ENCODE measurements around the gene FLT4.

Gene FLT4

GRCh38 chr5:180589771-180590542 is 59.4 kb downstream of the FLT4 start:
- DNase-seq (ENCODE audit: extremely low read depth, insufficient read length): no peak
- no peak for TF ChIP-seq CTCF (IDR thresholded peaks at IDR 0.05; ENCODE audit: insufficient read depth, low read length, poor library complexity, severe bottlenecking)
- Histone ChIP-seq H3K4me3 (replicated peaks; ENCODE audit: low read depth, low read length) (peak overlapping the region; percentile 24), H3K27me3 (replicated peaks; ENCODE audit: control insufficient read depth, insufficient read depth, low read length) (no peaks in the 10 kb centered on the region), H3K36me3 (ENCODE audit: control insufficient read depth, insufficient read depth, low read length) (no peaks in the 10 kb centered on the region)

GRCh38 chr5:180586870-180587269 is 62.5 kb downstream of the FLT4 start:
- no peaks in the 10 kb centered on the region for H3K27me3 ChIP-seq (replicated peaks; ENCODE audit: control insufficient read depth, insufficient read depth, low read length)
- DNase-seq (ENCODE audit: extremely low read depth, insufficient read length): no peak

GRCh38 chr5:180586204-180586603 is 63.2 kb downstream of the FLT4 start:
- TF ChIP-seq CTCF (IDR thresholded peaks at IDR 0.05; ENCODE audit: insufficient read depth, low read length, poor library complexity, severe bottlenecking): no peak
- no peaks in the 10 kb centered on the region for H3K36me3 ChIP-seq (ENCODE audit: control insufficient read depth, insufficient read depth, low read length)
- no peak overlapping the region for H3K4me3 ChIP-seq (replicated peaks; ENCODE audit: low read depth, low read length)
- DNase-seq (ENCODE audit: extremely low read depth, insufficient read length): no peak
- H3K27me3 ChIP-seq (replicated peaks; ENCODE audit: control insufficient read depth, insufficient read depth, low read length): no peaks in the 10 kb centered on the region

More at GRCh38 chr5:180586870-180587269, 62.5 kb downstream of the FLT4 start:
- TF ChIP-seq CTCF (IDR thresholded peaks at IDR 0.05; ENCODE audit: insufficient read depth, low read length, poor library complexity, severe bottlenecking): no peak
- no peaks in the 10 kb centered on the region for H3K36me3 ChIP-seq (ENCODE audit: control insufficient read depth, insufficient read depth, low read length)
- no peak overlapping the region for H3K4me3 ChIP-seq (replicated peaks; ENCODE audit: low read depth, low read length)

GRCh38 chr5:180583738-180584137 is 65.7 kb downstream of the FLT4 start:
- TF ChIP-seq CTCF (IDR thresholded peaks at IDR 0.05; ENCODE audit: insufficient read depth, low read length, poor library complexity, severe bottlenecking): no peak
- no peaks in the 10 kb centered on the region for H3K36me3 ChIP-seq (ENCODE audit: control insufficient read depth, insufficient read depth, low read length)

GRCh38 chr5:180580681-180581080 is 68.7 kb downstream of the FLT4 start:
- TF ChIP-seq CTCF (IDR thresholded peaks at IDR 0.05; ENCODE audit: insufficient read depth, low read length, poor library complexity, severe bottlenecking): no peak
- Histone ChIP-seq H3K36me3 (ENCODE audit: control insufficient read depth, insufficient read depth, low read length) (no peaks in the 10 kb centered on the region), H3K4me3 (replicated peaks; ENCODE audit: low read depth, low read length) (no peak overlapping the region), H3K27me3 (replicated peaks; ENCODE audit: control insufficient read depth, insufficient read depth, low read length) (no peaks in the 10 kb centered on the region)
- DNase-seq (ENCODE audit: extremely low read depth, insufficient read length): no peak

More at GRCh38 chr5:180583738-180584137, 65.7 kb downstream of the FLT4 start:
- Histone ChIP-seq H3K27me3 (replicated peaks; ENCODE audit: control insufficient read depth, insufficient read depth, low read length) (no peaks in the 10 kb centered on the region), H3K4me3 (replicated peaks; ENCODE audit: low read depth, low read length) (no peak overlapping the region)
- DNase-seq (ENCODE audit: extremely low read depth, insufficient read length): no peak
